HG03558 (cell line): ENCODE measurements around the gene DDIT3.
A peak's percentile ranks its signal among the peaks of the same experiment; 100 is the strongest.
"Not testable (repeated sequence)": the region's sequence is repeated elsewhere in the genome, so short reads cannot be mapped to it uniquely, and the experiment has no call there.

Experiments
- ATAC-seq: cut with Tn5 transposase; IDR thresholded peaks from one replicate; pipeline ENCODE4 v1.9.1; 2021; ENCODE audit warnings: moderate number of reproducible peaks; ENCODE audit not compliant: unreplicated experiment; ENCODE audit errors: extremely low read depth

The DDIT3 gene

DNA sequence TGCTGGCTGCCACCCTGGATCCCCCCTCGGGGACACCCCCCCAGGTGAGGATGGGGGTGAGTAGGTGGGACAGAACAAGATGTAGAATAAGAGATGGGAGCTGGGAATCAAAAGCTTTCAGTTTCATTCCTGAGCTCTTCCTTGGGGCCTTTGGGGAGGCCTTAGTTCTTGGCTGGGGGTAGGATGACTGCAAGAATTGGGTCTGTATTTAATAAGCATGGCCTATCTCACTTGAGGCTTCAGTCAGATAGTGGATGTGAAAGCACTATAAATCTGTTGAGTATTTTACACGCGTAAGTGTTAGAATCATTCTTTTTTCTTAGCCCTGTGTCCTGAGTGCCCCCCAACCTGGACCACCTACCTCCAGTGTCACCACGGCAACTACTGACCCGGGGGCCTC is 6.9 kb upstream of the DDIT3 start:
- no peak for ATAC-seq

DNA sequence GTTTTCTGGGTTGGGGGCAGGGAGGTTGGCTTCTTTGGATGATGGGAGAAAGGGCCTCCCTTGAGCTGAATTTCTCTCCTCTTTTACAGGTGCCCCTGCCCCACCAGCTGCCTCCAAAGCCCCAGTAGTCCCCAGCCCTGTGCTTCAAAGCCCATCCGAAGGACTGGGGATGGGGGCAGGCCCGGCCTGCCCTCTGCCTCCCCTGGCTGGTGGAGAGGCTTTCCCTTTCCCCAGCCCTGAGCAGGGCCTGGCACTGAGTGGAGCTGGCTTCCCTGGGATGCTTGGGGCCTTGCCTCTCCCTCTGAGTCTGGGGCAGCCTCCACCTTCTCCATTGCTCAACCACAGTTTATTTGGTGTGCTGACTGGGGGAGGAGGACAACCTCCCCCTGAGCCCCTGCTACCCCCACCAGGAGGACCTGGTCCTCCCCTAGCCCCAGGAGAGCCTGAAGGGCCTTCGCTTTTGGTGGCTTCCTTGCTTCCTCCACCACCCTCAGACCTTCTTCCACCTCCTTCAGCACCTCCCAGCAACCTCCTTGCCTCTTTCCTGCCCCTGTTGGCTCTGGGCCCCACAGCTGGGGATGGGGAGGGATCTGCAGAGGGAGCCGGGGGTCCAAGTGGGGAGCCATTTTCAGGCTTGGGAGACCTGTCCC is 6.3 kb upstream of the DDIT3 start:
- no peak for ATAC-seq

DNA sequence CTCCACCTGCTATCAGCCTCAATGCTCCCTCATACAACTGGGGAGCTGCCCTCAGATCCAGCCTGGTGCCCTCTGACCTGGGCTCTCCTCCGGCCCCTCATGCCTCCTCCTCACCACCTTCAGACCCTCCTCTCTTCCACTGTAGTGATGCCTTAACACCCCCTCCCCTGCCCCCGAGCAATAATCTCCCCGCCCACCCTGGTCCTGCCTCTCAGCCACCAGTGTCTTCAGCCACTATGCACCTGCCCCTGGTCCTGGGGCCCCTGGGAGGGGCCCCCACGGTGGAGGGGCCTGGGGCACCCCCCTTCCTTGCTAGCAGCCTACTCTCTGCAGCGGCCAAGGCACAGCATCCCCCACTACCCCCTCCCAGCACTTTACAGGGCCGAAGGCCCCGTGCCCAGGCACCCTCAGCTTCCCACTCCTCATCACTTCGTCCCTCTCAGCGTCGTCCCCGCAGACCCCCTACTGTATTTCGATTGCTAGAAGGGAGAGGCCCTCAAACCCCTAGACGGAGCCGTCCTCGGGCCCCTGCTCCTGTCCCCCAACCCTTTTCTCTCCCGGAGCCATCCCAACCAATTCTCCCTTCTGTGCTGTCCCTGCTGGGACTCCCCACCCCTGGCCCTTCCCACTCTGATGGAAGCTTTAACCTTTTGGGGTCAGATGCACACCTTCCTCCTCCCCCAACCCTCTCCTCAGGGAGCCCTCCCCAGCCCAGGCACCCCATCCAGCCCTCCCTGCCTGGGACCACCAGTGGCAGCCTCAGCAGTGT is 5.5 kb upstream of the DDIT3 start:
- ATAC-seq, result no peak

DNA sequence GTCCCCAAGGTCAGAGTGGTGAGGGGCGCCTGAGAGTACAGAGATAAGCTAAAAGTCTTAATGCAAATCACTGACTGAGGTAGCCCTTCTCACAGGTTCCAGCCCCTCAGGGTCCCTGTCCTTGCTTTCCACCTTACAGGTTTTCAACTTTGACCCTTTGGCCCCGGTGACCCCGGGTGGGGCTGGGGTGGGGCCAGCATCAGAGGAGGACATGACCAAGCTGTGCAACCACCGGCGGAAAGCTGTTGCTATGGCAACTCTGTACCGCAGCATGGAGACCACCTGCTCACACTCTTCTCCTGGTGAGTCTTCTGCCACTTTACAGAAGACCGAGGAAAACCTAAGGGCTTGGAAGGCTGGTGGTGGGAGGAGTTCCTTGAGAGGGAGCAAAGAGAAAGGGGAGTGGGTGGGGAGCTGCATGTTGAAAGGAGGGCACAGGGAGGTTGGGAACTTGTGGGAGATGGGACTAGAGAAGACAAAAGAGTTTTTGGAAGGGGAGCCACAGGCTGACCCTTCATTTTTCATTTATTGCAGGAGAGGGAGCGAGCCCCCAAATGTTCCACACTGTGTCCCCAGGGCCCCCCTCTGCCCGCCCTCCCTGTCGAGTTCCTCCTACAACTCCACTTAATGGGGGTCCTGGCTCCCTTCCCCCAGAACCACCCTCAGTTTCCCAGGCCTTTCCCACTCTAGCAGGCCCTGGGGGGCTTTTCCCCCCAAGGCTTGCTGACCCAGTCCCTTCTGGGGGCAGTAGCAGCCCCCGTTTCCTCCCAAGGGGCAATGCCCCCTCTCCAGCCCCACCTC is 4.7 kb upstream of the DDIT3 start:
- ATAC-seq, result no peak

DNA sequence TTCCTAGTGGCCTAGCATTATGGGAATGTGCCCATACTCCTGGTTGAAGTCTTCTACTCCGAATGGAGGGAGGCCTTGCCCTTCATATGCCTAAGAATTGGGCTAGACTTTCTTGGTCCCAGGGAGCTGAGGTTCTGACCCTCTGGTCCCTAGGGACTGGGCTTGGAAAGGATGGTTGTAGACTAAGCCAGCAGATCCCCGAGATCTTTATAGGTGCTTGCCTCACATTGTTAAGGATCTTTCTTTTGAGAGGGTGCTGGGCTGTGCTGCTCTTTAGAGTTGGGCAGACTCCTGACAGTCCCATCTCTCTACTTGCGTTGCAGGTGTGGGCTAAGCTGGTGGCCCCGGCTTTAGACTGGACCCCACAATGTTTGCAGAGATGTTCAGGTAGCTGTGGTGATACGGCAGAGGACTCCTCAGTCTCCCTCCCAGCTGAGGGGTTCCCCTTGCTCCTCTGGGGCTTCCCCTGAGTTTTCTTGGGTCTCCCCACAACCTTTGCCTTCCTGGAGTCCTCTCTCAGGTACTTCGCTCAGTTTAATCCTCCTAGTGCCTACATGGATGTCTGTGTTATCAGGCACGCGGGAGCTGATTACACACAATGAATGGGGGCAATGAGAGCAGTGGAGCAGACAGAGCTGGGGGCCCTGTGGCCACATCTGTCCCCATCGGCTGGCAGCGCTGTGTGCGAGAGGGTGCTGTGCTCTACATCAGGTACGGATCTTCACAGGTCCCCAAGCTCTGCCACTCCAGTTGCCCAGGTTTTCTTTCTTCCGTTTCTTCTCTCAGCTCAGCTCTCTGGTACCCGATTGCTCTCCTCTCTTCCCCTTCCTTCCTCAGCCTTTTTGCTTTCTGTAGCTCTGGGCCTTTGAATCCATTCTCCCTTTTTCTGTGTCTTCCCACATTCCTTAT is 3.6 kb upstream of the DDIT3 start:
- no peak for ATAC-seq

DNA sequence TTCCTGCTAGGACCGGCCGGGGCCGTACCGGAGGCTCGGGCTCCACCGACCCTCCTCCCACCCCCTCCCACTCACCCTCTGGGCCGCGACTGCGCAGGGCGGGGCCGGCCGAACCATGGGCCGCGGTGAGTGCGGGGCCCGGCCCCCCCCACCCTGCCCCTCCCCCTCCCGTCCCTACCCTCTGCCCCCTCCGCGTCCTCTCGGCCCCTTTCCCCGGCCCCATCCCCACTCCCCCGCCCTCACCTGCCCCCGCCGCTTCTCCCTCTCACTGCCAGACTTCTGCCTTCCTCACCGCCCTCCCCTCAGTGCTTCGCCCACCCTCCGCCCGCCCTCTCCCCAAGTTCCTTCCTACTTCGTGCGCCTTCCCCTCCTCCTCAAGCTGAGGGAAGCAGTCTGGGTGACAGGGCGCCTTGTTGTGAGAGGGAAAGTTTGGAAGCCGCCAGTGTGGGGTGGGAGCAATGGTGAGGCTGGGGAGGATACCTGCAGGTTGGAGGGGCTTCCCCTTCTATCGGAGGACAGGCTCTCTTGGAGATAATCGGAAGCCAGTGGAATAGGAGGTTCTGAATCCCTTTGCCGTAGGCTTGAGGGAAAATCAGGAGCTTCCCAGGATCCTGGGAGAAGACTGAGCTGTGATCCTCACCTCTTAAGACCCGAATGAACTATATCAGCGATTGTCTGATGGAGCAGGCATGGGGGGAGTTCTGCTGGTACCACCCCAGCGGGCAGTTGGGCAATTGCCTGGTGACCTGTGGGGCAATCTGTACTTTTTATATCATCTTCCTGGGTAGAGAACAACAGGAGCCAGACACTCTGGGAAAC is 2.8 kb upstream of the DDIT3 start:
- ATAC-seq, result no peak

DNA sequence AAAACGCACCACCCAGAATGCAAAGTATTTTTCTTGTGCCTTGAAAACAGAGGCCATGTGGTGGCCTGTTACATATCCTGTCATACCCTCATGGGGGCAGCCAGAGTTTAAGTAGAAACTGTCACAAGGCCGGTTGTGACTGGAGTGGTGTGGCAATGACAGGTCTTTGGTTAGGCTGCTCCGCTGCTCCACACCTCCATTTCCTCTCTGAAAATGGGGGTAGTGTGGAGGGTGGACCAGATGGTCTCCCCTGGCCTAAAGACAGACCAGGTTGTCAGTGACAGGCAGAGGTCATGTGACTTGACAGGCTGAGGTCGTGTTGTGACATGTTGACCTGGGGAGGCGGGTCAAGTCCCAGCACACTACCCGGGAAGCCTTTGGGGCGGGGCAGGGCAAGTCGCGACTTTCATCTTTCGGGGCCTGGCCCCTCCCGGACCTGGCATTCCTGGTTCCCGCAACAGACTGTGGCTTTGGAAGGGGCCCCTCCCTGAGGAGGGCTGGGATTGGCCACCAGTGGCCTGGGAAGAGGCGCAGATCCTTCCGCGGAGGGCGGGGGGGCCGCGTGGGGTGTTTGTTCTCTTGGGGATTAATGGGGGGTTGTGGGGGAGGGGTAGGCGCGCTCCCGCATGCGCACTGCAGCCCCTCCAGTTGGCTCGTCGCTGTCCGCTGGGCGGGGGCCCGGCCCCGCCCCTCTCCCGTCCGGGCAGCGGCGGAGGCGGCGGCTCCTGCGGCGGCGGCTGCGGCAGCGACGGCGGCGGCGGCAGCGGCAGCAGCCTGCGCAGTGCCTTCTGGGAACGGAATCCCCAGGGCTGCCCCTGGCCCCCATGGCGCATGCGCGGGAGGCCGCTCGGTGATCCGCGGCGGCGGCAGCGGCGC is 1.9 kb upstream of the DDIT3 start, which contains the start of gene MBD6:
Gene MBD6, plus strand, starts transcription at position 814 of the 876 bp plus-strand sequence. CDS start 1,480 bp downstream, outside the sequence.
- peak; percentile 32 for ATAC-seq

DNA sequence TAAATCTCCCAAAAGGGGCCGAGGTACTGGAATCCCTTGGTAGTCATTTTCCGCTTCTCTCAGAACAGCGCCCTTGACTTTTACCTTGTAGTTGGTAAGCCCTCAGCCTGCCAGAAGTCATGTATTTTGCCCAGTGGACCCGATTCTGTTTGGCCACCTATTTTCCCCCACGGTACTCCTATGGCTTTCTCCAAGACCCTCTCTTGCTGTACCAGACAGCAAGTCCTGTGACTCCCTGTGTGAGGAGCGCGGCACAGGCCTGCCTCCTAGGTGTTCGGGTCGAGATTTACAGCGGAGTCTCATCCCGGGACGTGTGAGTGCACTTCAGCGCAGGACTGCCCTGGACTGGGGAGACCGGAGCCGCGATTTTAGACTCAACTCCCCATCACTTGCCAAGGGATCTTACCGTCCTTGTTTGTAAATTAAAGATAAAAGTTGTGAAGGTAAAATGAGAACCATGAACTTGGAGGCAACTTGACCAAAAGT is 1.3 kb upstream of the DDIT3 start:
- ATAC-seq, result no peak

DNA sequence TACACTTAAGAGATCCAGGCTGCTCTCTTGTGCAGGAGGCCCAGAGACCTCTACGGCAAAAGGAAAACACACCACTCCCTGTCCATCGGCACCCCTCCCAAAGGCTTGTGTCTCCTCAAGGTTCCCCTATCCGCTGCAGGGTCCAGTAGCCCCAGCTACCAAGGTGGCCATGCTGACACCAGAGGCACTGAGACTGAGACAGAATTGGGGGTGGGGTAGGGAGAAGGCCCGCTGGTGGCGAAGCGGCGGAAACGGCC is 590 bp downstream of the DDIT3 start:
- no peak for ATAC-seq

DNA sequence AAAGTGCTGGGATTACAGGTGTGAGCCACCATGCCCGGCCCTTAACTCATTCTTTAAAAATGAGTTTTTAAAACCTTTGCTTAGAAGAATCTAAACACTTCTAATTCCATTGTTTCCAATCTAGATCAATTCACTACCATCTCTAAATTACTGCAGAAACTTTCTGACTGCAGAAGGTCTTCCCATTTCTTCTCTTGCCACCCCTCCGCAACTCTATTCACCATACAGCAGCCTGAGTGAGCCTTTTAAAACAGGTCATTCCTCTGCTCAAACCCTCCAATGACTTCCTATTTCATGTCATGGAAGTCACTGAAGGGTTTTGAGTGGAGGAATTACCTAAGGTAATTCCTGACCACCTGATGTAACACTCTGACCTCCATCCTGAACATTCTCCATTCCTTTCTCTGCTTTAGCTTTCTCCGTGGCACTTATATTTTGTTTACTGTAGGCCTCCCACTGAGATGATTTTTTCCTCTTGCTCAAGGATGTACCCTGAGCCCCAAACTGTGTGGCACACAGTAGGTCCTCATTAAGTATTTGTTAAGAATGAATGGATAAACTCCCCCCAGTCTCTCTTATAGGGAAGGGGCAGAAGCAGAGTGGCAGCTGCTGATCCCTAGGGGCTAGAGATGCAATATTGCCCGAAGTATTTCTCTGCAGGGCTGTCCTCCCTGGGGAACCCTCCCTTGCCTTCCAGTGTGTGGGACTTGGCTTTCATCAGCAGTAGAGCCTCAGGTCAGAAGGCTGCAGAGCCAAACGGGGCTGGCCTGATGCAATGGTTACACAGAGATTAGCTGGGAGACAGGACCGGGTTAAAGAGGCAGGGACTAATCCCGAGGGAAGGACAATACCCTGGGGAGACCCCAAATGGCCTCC is 1.2 kb downstream of the DDIT3 start:
- no peak for ATAC-seq

DNA sequence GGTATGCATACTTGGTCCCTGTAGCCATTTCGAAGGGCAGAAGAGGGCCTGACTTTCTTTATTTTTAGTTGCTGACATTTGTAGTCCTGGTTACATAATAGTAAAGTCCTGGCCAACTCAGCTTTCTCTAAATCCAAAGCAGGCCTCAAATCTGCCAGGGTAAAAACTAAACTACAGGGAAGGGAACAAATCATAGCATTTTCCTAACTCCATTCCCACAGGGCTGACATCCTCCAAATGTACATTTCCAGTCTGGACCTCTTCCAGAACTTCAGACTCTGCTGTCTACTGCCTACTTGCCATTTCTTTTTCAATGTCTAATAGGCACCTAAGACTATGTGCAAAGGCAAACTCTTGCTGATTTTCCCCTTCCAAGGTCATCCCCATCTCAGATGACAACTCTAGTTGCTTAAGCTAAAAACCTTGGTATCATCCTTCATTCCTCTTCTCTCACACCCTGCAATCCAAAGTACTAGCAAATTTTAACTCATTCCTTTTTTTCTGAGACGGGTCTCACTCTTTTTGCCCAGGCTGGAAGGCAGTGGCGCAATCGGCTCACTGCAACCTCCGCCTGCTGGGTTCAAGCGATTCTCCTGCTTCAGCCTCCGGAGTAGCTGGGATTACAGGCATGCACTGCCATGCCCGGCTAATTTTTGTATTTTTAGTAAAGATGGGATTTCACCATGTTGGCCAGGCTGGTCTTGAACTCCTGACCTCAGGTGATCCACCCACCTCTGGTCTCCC is 2.0 kb downstream of the DDIT3 start:
- no peak for ATAC-seq

DNA sequence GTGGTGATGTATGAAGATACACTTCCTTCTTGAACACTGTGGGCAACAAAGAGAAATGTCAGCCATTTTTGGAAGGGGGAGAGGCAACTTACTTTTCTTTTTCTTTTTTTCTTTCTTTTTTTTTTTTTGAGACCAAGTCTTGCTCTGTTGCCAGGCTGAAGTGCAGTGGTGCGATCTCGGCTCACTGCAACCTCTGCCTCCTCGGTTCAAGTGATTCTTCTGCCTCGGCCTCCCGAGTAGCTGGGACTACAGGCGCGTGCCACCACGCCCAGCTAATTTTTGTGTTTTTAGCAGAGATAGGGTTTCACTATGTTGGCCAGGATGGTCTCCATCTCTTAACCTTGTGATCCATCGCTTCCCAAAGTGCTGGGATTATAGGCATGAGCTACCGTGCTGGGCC is 2.6 kb downstream of the DDIT3 start:
- not testable (repeated sequence) for ATAC-seq

DNA sequence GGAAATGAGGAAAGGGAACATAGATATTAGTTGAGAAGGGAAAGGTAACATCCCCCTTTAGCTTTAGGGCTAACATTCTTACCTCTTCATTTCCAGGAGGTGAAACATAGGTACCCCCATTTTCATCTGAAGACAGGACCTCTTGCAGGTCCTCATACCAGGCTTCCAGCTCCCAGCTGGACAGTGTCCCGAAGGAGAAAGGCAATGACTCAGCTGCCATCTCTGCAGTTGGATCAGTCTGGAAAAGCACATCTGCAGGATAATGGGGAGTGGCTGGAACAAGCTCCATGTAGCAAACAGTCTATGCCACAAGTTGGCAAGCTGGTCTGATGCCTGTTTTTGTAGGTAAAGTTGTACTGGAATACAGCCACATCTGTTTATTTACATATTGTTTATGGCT is 3.1 kb downstream of the DDIT3 start:
- ATAC-seq, result no peak

DNA sequence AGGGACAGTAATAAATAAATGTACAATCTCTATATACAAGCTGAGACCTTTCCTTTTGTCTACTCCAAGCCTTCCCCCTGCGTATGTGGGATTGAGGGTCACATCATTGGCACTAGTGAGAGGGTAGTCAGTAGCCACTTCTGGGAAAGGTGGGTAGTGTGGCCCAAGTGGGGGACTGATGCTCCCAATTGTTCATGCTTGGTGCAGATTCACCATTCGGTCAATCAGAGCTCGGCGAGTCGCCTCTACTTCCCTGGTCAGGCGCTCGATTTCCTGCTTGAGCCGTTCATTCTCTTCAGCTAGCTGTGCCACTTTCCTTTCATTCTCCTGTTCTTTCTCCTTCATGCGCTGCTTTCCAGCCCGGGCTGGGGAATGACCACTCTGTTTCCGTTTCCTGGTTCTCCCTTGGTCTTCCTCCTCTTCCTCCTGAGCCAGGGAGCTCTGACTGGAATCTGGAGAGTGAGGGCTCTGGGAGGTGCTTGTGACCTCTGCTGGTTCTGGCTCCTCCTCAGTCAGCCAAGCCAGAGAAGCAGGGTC is 3.6 kb downstream of the DDIT3 start:
- no peak for ATAC-seq

DNA sequence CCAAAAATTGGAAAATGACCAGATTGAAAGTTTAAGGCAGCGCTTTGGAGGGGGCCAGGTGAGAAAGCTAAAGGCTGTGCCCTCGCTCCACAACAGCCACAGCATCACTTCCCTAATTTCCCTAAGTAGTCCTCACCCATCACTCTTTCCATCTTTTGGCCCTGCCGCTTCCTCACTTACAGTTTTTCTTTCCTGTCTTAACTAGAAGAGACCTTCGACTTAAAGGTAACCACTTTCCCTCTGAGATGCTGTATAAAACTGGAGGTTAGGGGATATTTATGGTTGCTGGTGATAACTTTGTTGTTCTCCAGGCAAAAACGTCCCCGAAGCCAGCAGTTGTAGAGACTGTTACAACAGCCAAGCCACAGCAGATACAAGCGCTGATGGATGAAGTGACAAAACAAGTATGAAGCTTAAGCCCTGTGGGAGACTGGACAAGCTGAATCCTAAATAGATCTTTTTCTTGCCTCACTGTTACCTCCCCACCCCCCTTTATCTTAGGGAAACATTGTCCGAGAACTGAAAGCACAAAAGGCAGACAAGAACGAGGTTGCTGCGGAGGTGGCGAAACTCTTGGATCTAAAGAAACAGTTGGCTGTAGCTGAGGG is 4.3 kb downstream of the DDIT3 start:
- ATAC-seq, result no peak

DNA sequence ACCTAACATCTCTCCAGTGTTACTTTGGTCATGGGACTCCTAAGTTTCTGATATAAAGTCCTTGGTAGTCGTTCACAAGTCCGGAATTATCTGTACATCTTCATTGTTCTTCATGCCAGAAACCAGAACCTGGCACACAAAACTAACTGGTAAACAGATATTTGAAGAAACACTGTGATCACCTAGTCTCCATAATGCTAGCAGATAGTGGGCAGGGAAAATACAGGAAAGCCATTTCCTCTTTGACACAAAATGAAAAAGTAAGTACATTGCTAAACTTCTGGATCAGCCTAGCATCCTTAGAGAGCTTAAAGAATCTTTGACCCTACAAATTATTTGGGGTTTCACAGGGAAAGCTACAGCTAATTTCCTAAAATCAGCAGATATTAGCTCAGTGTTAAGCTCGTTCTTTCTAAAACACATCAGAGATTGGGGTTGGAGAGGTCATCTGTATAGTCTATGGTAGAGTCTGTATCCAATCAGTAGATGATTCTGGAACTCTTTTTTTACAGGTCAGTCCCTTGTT is 4.8 kb downstream of the DDIT3 start:
- ATAC-seq, result no peak
